Astrocyte (in vitro differentiated cells and primary cell): Measurements from ENCODE around the gene ADAMTS12.

Experiments used
- EZH2 ChIP-seq: IDR thresholded peaks from 2 replicates; pipeline ENCODE4 v1.6.1; 2012; ENCODE audit warnings: mild to moderate bottlenecking, low read length, inconsistent platforms; ENCODE audit not compliant: insufficient read depth
- TF ChIP-seq, protein P1 (sequence below): IDR thresholded peaks from 2 replicates; pipeline ENCODE4 v1.5.1; 2011; ENCODE audit warnings: low read depth, mild to moderate bottlenecking, inconsistent platforms, low read length, moderate library complexity; ENCODE audit not compliant: insufficient read depth

DNA sequence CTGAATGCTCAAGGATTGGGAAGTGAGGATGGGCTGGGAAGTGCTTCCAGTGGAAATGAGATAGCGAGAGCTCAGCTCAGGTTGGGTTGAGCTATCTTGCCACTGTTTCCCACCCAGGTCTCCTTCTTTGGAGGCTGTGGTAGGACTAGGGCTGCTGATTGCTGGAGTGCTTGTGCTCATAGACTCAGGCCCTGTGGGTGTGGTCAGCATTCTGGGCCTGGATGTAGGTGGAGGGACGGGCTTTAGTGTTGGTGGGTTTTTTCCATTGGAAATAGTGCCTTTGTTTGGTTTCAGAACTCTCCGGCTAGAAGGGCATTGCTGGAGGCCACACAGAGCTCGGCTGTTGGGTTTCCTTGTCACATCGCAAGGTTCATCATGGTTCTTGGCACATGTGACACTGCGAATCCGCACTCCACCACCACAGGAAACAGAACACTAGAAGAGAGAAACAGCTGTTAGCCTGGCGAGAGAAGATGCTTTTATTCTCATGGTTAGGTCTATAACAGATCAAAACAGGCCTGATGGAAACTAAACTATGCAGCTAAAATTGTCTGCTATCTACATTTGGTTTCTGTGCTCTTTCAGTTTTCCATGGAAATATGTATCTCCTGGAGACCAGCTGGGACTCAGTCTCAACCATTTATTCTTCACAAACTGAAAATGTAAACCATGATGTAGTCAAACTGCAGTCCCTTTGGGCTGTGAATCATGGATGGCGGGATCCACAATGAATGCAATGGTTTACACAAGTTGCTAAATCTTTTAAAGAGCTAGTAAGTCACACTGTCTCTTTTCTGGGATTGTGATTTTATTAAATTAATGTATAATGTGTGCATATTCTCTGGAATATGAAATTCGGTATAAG, 314.8 kb downstream of the ADAMTS12 start:
- TF ChIP-seq EZH2, result no peak
- TF ChIP-seq, protein P1, sequence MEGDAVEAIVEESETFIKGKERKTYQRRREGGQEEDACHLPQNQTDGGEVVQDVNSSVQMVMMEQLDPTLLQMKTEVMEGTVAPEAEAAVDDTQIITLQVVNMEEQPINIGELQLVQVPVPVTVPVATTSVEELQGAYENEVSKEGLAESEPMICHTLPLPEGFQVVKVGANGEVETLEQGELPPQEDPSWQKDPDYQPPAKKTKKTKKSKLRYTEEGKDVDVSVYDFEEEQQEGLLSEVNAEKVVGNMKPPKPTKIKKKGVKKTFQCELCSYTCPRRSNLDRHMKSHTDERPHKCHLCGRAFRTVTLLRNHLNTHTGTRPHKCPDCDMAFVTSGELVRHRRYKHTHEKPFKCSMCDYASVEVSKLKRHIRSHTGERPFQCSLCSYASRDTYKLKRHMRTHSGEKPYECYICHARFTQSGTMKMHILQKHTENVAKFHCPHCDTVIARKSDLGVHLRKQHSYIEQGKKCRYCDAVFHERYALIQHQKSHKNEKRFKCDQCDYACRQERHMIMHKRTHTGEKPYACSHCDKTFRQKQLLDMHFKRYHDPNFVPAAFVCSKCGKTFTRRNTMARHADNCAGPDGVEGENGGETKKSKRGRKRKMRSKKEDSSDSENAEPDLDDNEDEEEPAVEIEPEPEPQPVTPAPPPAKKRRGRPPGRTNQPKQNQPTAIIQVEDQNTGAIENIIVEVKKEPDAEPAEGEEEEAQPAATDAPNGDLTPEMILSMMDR, result no peak
